Testis (tissue), 2 donors: ENCODE results near the gene ESRRA.

Source experiments
- POLR2A ChIP-seq: fragments of 450-650 bp; IDR thresholded peaks from one replicate; pipeline ENCODE4 v1.6.1; 2017; ENCODE audit warnings: antibody characterized with exemption, mild to moderate bottlenecking, moderate library complexity
- TF ChIP-seq, protein P1 (sequence below), 3 experiments: fragments of 450-650 bp in 2 of 3; fragments of 200-600 bp in 1 of 3; sonication (generic) in 1 of 3; IDR thresholded peaks; one replicate each; pipeline ENCODE4 v1.5.1; 2016 to 2019; ENCODE audit warnings: antibody characterized with exemption in 3 of 3, mild to moderate bottlenecking in 2 of 3, moderate library complexity in 1 of 3

DNA sequence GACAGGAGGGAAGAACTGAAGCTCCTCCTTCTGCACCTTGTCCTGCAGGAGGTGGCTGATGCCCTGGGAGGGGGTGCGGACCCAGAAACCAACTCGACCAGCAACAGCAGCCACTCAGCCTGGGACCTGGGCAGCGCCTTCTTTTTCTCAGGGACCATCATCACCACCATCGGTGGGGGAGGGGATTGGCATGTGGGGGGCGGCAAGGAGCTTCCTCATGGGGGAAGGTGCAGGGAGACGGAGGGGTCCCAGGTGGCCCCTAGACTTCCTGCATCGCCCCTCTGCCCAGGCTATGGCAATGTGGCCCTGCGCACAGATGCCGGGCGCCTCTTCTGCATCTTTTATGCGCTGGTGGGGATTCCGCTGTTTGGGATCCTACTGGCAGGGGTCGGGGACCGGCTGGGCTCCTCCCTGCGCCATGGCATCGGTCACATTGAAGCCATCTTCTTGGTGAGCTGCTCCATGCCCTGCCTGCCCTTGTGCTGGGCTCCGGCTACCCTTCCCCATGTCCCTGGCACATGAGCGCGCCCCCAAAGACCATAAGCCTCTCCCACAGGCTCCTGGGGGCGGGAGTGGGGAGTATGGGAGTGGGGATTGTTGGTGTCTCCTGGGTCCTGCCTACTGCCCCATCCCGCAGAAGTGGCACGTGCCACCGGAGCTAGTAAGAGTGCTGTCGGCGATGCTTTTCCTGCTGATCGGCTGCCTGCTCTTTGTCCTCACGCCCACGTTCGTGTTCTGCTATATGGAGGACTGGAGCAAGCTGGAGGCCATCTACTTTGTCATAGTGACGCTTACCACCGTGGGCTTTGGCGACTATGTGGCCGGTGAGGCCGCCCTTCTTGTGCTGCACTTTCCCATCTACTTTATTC lies 8.3 kb upstream of the ESRRA start:
- TF ChIP-seq POLR2A = no peak
- TF ChIP-seq, protein P1, sequence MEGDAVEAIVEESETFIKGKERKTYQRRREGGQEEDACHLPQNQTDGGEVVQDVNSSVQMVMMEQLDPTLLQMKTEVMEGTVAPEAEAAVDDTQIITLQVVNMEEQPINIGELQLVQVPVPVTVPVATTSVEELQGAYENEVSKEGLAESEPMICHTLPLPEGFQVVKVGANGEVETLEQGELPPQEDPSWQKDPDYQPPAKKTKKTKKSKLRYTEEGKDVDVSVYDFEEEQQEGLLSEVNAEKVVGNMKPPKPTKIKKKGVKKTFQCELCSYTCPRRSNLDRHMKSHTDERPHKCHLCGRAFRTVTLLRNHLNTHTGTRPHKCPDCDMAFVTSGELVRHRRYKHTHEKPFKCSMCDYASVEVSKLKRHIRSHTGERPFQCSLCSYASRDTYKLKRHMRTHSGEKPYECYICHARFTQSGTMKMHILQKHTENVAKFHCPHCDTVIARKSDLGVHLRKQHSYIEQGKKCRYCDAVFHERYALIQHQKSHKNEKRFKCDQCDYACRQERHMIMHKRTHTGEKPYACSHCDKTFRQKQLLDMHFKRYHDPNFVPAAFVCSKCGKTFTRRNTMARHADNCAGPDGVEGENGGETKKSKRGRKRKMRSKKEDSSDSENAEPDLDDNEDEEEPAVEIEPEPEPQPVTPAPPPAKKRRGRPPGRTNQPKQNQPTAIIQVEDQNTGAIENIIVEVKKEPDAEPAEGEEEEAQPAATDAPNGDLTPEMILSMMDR (IDR thresholded peaks at IDR 0.05) = no peak
